ENCODE measurements around the gene PKN1.
"Not testable (repeated sequence)": the region's sequence is repeated elsewhere in the genome, so short reads cannot be mapped to it uniquely, and the experiment has no call there.

The PKN1 gene

GRCh38 chr19:14492756-14493337, 59.7 kb downstream of the PKN1 start:
- DNase-seq = no peak

- no peak for DNase-seq
Measured at GRCh38 chr19:14494411-14494810, 61.3 kb downstream of the PKN1 start.

GRCh38 chr19:14494910-14495671, 62.0 kb downstream of the PKN1 start:
- DNase-seq = peak; percentile 50

- no peak for DNase-seq
Measured at GRCh38 chr19:14495672-14496028, 62.5 kb downstream of the PKN1 start.

GRCh38 chr19:14496029-14496833, 63.1 kb downstream of the PKN1 start, which contains the start of gene GIPC1:
TSS of gene GIPC1 (minus strand) at chr19:14496127. CDS start at chr19:14482976, 13,151 bp downstream.
- DNase-seq = peak; percentile 98

- peak; percentile 61 for DNase-seq
Measured at GRCh38 chr19:14496834-14497227, 63.7 kb downstream of the PKN1 start.

GRCh38 chr19:14497228-14497921, 64.3 kb downstream of the PKN1 start:
- DNase-seq = peak; percentile 51

GRCh38 chr19:14502334-14503092, 69.4 kb downstream of the PKN1 start:
- peak; percentile 36 for DNase-seq

- no peak for DNase-seq
Measured at GRCh38 chr19:14503285-14503684, 70.2 kb downstream of the PKN1 start.

- not testable (repeated sequence) for DNase-seq
Measured at GRCh38 chr19:14504575-14504974, 71.5 kb downstream of the PKN1 start.

- DNase-seq = peak; percentile 73
Measured at GRCh38 chr19:14505488-14506239, 72.6 kb downstream of the PKN1 start.

- DNase-seq = peak; percentile 82
Measured at GRCh38 chr19:14507704-14508542, 74.8 kb downstream of the PKN1 start.

GRCh38 chr19:14510311-14511228, 77.5 kb downstream of the PKN1 start:
- no peak for DNase-seq

- no peak for DNase-seq
Measured at GRCh38 chr19:14511229-14511593, 78.1 kb downstream of the PKN1 start.

- DNase-seq = no peak
Measured at GRCh38 chr19:14512406-14512961, 79.4 kb downstream of the PKN1 start.

- DNase-seq = no peak
Measured at GRCh38 chr19:14514215-14514863, 81.2 kb downstream of the PKN1 start.

- DNase-seq = no peak
Measured at GRCh38 chr19:14515501-14516047, 82.5 kb downstream of the PKN1 start.

- no peak for DNase-seq
Measured at GRCh38 chr19:14516048-14516534, 83.0 kb downstream of the PKN1 start.
